ENCODE measurements around the gene ATP8A2. TPM values are rescaled to one million over a fixed set of nuclear protein-coding genes. Genes with fewer than 3 reads are reported as not detected.

ATP8A2 gene
- total and polyA plus RNA-seq, 4 donors: 0.31 to 2.7 (median 1.1) TPM

DNA sequence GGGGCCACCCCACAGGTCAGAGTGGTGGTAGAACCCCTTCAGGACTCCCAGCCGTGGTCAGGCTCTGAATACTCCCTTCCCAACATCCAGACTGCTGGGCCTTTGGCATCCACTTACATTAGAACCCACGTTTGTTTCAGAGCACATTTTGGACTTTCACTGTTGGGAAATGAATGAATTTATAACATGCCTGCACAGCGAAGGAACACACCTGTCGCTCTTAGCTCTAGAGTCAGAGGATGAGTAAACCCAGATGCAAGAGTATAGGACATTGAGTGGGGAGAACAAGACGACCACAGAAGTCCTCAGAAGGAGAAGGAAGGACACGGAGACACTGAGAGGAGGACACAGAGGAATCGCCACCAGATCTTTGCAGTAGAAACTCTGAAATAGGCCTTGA is 649.1 kb downstream of the ATP8A2 start:
- no peak for ATAC-seq (ENCODE audit: insufficient read depth, low FRiP score)
- TF ChIP-seq, protein P1, sequence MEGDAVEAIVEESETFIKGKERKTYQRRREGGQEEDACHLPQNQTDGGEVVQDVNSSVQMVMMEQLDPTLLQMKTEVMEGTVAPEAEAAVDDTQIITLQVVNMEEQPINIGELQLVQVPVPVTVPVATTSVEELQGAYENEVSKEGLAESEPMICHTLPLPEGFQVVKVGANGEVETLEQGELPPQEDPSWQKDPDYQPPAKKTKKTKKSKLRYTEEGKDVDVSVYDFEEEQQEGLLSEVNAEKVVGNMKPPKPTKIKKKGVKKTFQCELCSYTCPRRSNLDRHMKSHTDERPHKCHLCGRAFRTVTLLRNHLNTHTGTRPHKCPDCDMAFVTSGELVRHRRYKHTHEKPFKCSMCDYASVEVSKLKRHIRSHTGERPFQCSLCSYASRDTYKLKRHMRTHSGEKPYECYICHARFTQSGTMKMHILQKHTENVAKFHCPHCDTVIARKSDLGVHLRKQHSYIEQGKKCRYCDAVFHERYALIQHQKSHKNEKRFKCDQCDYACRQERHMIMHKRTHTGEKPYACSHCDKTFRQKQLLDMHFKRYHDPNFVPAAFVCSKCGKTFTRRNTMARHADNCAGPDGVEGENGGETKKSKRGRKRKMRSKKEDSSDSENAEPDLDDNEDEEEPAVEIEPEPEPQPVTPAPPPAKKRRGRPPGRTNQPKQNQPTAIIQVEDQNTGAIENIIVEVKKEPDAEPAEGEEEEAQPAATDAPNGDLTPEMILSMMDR (IDR thresholded peaks at IDR 0.05; ENCODE audit: control extremely low read depth, extremely low read depth): no peak

GRCh38 chr13:26021516-26021915 is 649.7 kb downstream of the ATP8A2 start:
- DNase-seq (no peak), ATAC-seq (ENCODE audit: insufficient read depth, low FRiP score) (no peak)
- Histone ChIP-seq H3K27me3 (ENCODE audit: control insufficient read depth in 3 of 3, insufficient read depth in 3 of 3, low read length in 2 of 3) (no peaks in the 10 kb centered on the region), H3K36me3 (ENCODE audit: control insufficient read depth in 4 of 4, insufficient read depth in 4 of 4, low read length in 4 of 4) (peaks cover 0 to 9% (median 4%) of the 10 kb centered on the region in 4 donors), H3K4me1 (ENCODE audit: control insufficient read depth in 5 of 5, insufficient read depth in 5 of 5, low read length in 5 of 5) (peaks cover 6 to 70% (median 36%) of the 10 kb centered on the region in 5 donors), H3K9ac (ENCODE audit: insufficient read depth in 1 of 2, low read length in 2 of 2) (no peak overlapping the region), H3K9me3 (ENCODE audit: control insufficient read depth in 4 of 4, insufficient read depth in 3 of 4, low read length in 3 of 4) (no peaks in the 10 kb centered on the region), H3K4me3 (no peak overlapping the region), H3K27ac (ENCODE audit: low read depth in 1 of 2, low read length in 1 of 2) (no peak overlapping the region)
- 61 to 80% methylated on average over 2 of the region's 2 CpGs for WGBS, 2 donors
- TF ChIP-seq, protein P1 (IDR thresholded peaks at IDR 0.05; ENCODE audit: control extremely low read depth, extremely low read depth): no peak

More for the DNA sequence above, 649.1 kb downstream of the ATP8A2 start:
- Histone ChIP-seq H3K9ac (ENCODE audit: insufficient read depth in 1 of 2, low read length in 2 of 2) (no peak overlapping the region), H3K4me3 (no peak overlapping the region), H3K9me3 (ENCODE audit: control insufficient read depth in 4 of 4, insufficient read depth in 3 of 4, low read length in 3 of 4) (no peaks in the 10 kb centered on the region), H3K27ac (ENCODE audit: low read depth in 1 of 2, low read length in 1 of 2) (no peak overlapping the region), H3K4me1 (ENCODE audit: control insufficient read depth in 5 of 5, insufficient read depth in 5 of 5, low read length in 5 of 5) (peaks cover 6 to 70% (median 42%) of the 10 kb centered on the region in 5 donors), H3K27me3 (ENCODE audit: control insufficient read depth in 3 of 3, insufficient read depth in 3 of 3, low read length in 2 of 3) (no peaks in the 10 kb centered on the region), H3K36me3 (ENCODE audit: control insufficient read depth in 4 of 4, insufficient read depth in 4 of 4, low read length in 4 of 4) (peaks cover 0 to 9% (median 4%) of the 10 kb centered on the region in 4 donors)
- no peak for DNase-seq
- WGBS, 2 donors: 84 to 90% methylated on average over 7 of the region's 7 CpGs

- H3K36me3 ChIP-seq (ENCODE audit: control insufficient read depth in 4 of 4, insufficient read depth in 4 of 4, low read length in 4 of 4): peaks cover 0 to 9% (median 4%) of the 10 kb centered on the region in 4 donors
- H3K9ac ChIP-seq (ENCODE audit: insufficient read depth in 1 of 2, low read length in 2 of 2): no peak overlapping the region
- no peak for ATAC-seq (ENCODE audit: insufficient read depth, low FRiP score)
- DNase-seq: no peak
- H3K4me3 ChIP-seq: no peak overlapping the region
- 83 to 89% methylated on average over 3 of the region's 3 CpGs for WGBS, 2 donors
- no peaks in the 10 kb centered on the region for H3K9me3 ChIP-seq (ENCODE audit: control insufficient read depth in 4 of 4, insufficient read depth in 3 of 4, low read length in 3 of 4)
- H3K27ac ChIP-seq (ENCODE audit: low read depth in 1 of 2, low read length in 1 of 2): no peak overlapping the region
- TF ChIP-seq, protein P1 (IDR thresholded peaks at IDR 0.05; ENCODE audit: control extremely low read depth, extremely low read depth): no peak
- no peaks in the 10 kb centered on the region for H3K27me3 ChIP-seq (ENCODE audit: control insufficient read depth in 3 of 3, insufficient read depth in 3 of 3, low read length in 2 of 3)
- H3K4me1 ChIP-seq (ENCODE audit: control insufficient read depth in 5 of 5, insufficient read depth in 5 of 5, low read length in 5 of 5): peaks cover 6 to 68% (median 36%) of the 10 kb centered on the region in 5 donors
Measured at GRCh38 chr13:26021956-26022355, 650.2 kb downstream of the ATP8A2 start.
